Measurements from ENCODE around the gene CCDC78. TPM values are rescaled to one million over a fixed set of nuclear protein-coding genes. Genes with fewer than 3 reads are reported as not detected.

CCDC78 gene
- total RNA-seq, 1 donor from 2014 or later = 0.34 TPM

- DNase-seq = peak; percentile 51
These were observed 16.4 kb downstream of the CCDC78 start for GRCh38 chr16:709566-710499.

GRCh38 chr16:708959-709358 is 17.3 kb downstream of the CCDC78 start:
- DNase-seq = no peak

GRCh38 chr16:708019-708418 is 18.2 kb downstream of the CCDC78 start:
- DNase-seq = no peak

GRCh38 chr16:707062-707538 is 19.1 kb downstream of the CCDC78 start:
- DNase-seq = no peak

- no peak for DNase-seq
These were observed 19.8 kb downstream of the CCDC78 start for GRCh38 chr16:706189-707061.

GRCh38 chr16:705431-706188 is 20.6 kb downstream of the CCDC78 start, which contains the start of gene FBXL16:
FBXL16 (minus strand) TSS chr16:705801; CDS start chr16:697405, 8,396 bp downstream.
- no peak for DNase-seq

GRCh38 chr16:704552-705380 is 21.5 kb downstream of the CCDC78 start:
- no peak for DNase-seq

GRCh38 chr16:704047-704446 is 22.2 kb downstream of the CCDC78 start:
- DNase-seq = no peak

GRCh38 chr16:703406-703805 is 22.8 kb downstream of the CCDC78 start:
- DNase-seq = no peak

GRCh38 chr16:702341-702740 is 23.9 kb downstream of the CCDC78 start:
- DNase-seq = no peak

- peak; percentile 40 for DNase-seq
These were observed 25.3 kb downstream of the CCDC78 start for GRCh38 chr16:700684-701584.

- DNase-seq = no peak
These were observed 27.2 kb downstream of the CCDC78 start for GRCh38 chr16:698911-699671.

GRCh38 chr16:695355-696089 is 30.7 kb downstream of the CCDC78 start:
- DNase-seq = no peak

GRCh38 chr16:694863-695354 is 31.3 kb downstream of the CCDC78 start:
- DNase-seq = no peak

- DNase-seq = no peak
These were observed 31.9 kb downstream of the CCDC78 start for GRCh38 chr16:694187-694862.

- no peak for DNase-seq
These were observed 32.5 kb downstream of the CCDC78 start for GRCh38 chr16:693766-694165.

- DNase-seq = no peak
These were observed 32.9 kb downstream of the CCDC78 start for GRCh38 chr16:693364-693763.
